Ureter (tissue), 1 donor: Measurements from ENCODE around the gene PRR18. TPM values are rescaled to one million over a fixed set of nuclear protein-coding genes. Genes with fewer than 3 reads are reported as not detected.

Source experiments
- DNase-seq: peaks from one replicate; pipeline ENCODE4 v3.0.0-alpha.2; 2020; ENCODE audit warnings: low spot score
- total RNA-seq: library from RNA; stranded (reverse); gene quantifications from one replicate; pipeline ENCODE4 v1.2.4, GENCODE V29; 2023
- donor health status: DM: yes; HTN: yes; CAD: no.

PRR18 gene
- total RNA-seq, 1 donor from 2014 or later = 0.23 TPM

- no peak for DNase-seq
Observed at GRCh38 chr6:166333172-166333995, 25.2 kb upstream of the PRR18 start.

- no peak for DNase-seq
Observed at GRCh38 chr6:166331503-166332415, 23.6 kb upstream of the PRR18 start.

GRCh38 chr6:166330612-166331011 is 22.4 kb upstream of the PRR18 start:
- no peak for DNase-seq

GRCh38 chr6:166325383-166326042 is 17.3 kb upstream of the PRR18 start:
- no peak for DNase-seq

GRCh38 chr6:166323395-166323794 is 15.2 kb upstream of the PRR18 start:
- DNase-seq = no peak

- no peak for DNase-seq
Observed at GRCh38 chr6:166318649-166319600, 10.7 kb upstream of the PRR18 start.

- DNase-seq = no peak
Observed at GRCh38 chr6:166318227-166318626, 10.0 kb upstream of the PRR18 start.

GRCh38 chr6:166317261-166318212 is 9.3 kb upstream of the PRR18 start:
- DNase-seq = no peak

GRCh38 chr6:166315436-166315835 is 7.2 kb upstream of the PRR18 start:
- no peak for DNase-seq

GRCh38 chr6:166314454-166314853 is 6.3 kb upstream of the PRR18 start:
- DNase-seq = no peak

- DNase-seq = no peak
Observed at GRCh38 chr6:166313255-166314070, 5.3 kb upstream of the PRR18 start.

- DNase-seq = no peak
Observed at GRCh38 chr6:166312832-166313231, 4.6 kb upstream of the PRR18 start.

- DNase-seq = no peak
Observed at GRCh38 chr6:166310634-166311033, 2.4 kb upstream of the PRR18 start.

- no peak for DNase-seq
Observed at GRCh38 chr6:166309977-166310376, 1.8 kb upstream of the PRR18 start.

- DNase-seq = no peak
Observed at GRCh38 chr6:166308769-166309589, 787 bp upstream of the PRR18 start.

- DNase-seq = no peak
Observed at GRCh38 chr6:166307082-166308032, 835 bp downstream of the PRR18 start.
